BLaER1 (cell line): Measurements from ENCODE around the gene TTC23L.

Experiments
- H3K27ac ChIP-seq: shearing (Covaris generic); formaldehyde crosslinking; 2 replicates; pipeline ENCODE4 v1.8.1; 2022
- H3K27me3 ChIP-seq: shearing (Covaris generic); formaldehyde crosslinking; 2 replicates; pipeline ENCODE4 v1.8.1; 2022
- H3K36me3 ChIP-seq: shearing (Covaris generic); formaldehyde crosslinking; 2 replicates; pipeline ENCODE4 v1.8.1; 2022
- H3K4me1 ChIP-seq: shearing (Covaris generic); formaldehyde crosslinking; 2 replicates; pipeline ENCODE4 v1.8.1; 2022
- H3K4me2 ChIP-seq: shearing (Covaris generic); formaldehyde crosslinking; 2 replicates; pipeline ENCODE4 v1.8.1; 2022
- H3K4me3 ChIP-seq: shearing (Covaris generic); formaldehyde crosslinking; 2 replicates; pipeline ENCODE4 v1.8.1; 2022
- H3K9ac ChIP-seq: shearing (Covaris generic); formaldehyde crosslinking; 2 replicates; pipeline ENCODE4 v1.8.1; 2022
- H3K9me3 ChIP-seq: shearing (Covaris generic); formaldehyde crosslinking; 2 replicates; pipeline ENCODE4 v1.8.1; 2022
- H4K20me1 ChIP-seq: shearing (Covaris generic); formaldehyde crosslinking; 2 replicates; pipeline ENCODE4 v1.8.1; 2022
- Cebpa-rat ChIP-seq: shearing (Covaris generic); IDR thresholded peaks from 2 replicates; pipeline ENCODE4 v1.8.1; 2022

Gene TTC23L

DNA sequence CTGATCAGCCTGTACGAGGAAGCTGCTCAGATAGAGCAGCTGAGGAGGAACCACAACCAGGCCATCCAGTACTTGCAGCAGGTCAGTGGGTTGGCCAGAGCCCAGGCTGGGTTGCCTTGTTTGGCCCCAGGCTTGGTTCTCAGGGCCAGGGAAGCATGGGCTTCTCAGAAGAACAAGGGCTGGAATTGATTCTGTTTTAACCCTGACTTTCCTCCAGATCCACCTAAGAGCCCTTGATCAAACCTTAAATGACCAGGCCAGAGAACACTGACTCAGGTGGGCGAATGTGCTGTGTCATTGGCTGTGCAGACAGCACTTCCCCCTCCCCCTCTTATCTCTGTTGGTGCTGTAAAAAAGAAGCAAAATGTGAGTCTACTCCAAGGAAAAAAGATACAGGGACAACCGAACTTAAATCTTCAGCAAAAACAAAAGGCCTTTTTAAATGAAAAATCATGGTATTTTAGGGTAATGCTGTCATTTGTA is 28.1 kb downstream of the TTC23L start:
- H3K27me3 ChIP-seq = no peaks in the 10 kb centered on the region
- peaks cover 20% of the 10 kb centered on the region for H3K4me1 ChIP-seq
- no peak overlapping the region for H3K4me2 ChIP-seq
- H3K27ac ChIP-seq = no peak overlapping the region
- no peaks in the 10 kb centered on the region for H3K36me3 ChIP-seq
- no peak for TF ChIP-seq Cebpa-rat
- no peak overlapping the region for H3K4me3 ChIP-seq
- H3K9me3 ChIP-seq = no peaks in the 10 kb centered on the region
- no peak overlapping the region for H3K9ac ChIP-seq
- no peaks in the 10 kb centered on the region for H4K20me1 ChIP-seq

DNA sequence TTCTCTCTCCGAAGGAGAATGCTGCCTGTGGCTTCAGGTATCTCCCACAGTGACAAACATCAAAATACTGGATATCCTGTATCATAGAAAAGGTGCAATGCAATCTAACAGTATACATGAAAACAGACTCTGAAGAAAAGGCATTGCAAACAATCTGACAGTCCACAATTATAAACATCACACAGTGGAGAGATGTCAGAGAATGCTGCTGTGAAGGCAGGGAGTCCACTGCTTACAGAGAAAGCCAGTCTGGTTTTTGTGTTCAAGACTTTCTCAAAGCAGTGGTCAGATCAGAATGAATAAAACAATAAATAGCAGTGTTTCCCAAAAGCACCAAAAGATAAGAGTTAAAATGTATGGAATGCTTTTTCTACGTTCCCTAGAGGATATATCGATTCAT is 28.7 kb downstream of the TTC23L start:
- Histone ChIP-seq H3K9ac (no peak overlapping the region), H4K20me1 (no peaks in the 10 kb centered on the region), H3K9me3 (no peaks in the 10 kb centered on the region), H3K4me2 (no peak overlapping the region), H3K36me3 (no peaks in the 10 kb centered on the region), H3K4me1 (peaks cover 18% of the 10 kb centered on the region), H3K27me3 (no peaks in the 10 kb centered on the region), H3K27ac (no peak overlapping the region), H3K4me3 (no peak overlapping the region)
- TF ChIP-seq Cebpa-rat = no peak

DNA sequence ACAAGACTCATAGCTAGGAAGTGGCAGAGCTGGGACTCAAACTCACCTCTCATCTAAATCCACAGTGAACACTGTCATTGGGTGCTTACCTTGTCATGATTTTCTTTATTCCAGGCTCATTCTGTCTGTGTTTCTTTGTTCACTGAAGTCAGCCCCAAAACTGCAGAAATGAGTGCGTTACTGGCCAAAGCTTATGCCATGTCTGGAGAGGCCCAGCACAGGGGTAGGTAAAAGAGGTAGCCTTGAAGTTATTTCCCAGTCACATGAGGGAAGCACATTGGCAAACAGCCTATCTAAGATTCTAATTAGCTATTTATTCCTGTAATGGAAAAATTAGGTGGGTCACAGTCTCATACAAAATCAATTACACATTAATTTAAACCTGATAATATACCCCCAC is 29.8 kb downstream of the TTC23L start:
- no peaks in the 10 kb centered on the region for H3K9me3 ChIP-seq

DNA sequence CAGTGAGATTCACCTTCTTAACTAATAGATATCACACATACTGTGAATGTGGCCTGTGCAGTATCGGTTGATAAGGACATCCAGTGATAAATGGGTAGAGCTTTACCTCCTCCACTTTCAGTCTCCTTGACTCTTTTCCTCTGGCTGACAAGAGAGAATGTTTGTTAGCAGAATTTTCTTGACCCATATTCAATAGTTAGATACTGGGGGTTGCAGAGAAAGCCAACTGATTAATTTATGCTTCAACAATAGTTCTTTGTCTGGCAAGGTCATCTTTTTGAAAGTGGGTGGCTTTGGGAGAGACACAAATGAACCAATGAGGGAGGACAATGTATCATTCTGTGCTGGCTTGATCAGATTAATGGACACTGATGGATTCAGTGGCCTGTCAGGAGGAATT is 30.3 kb downstream of the TTC23L start:
- TF ChIP-seq Cebpa-rat = no peak
- Histone ChIP-seq H3K4me1 (peaks cover 3% of the 10 kb centered on the region; the same call in 1 of the 2 replicates), H3K4me3 (no peak overlapping the region), H3K27ac (no peak overlapping the region), H3K36me3 (no peaks in the 10 kb centered on the region), H3K4me2 (no peak overlapping the region), H3K9me3 (no peaks in the 10 kb centered on the region), H4K20me1 (no peaks in the 10 kb centered on the region), H3K9ac (no peak overlapping the region), H3K27me3 (no peaks in the 10 kb centered on the region)

More for the DNA sequence above, 29.8 kb downstream of the TTC23L start:
- Histone ChIP-seq H3K36me3 (no peaks in the 10 kb centered on the region), H3K4me3 (no peak overlapping the region), H4K20me1 (no peaks in the 10 kb centered on the region), H3K27me3 (no peaks in the 10 kb centered on the region), H3K9ac (no peak overlapping the region), H3K4me2 (no peak overlapping the region), H3K27ac (no peak overlapping the region), H3K4me1 (peaks cover 7% of the 10 kb centered on the region)
- TF ChIP-seq Cebpa-rat = no peak

DNA sequence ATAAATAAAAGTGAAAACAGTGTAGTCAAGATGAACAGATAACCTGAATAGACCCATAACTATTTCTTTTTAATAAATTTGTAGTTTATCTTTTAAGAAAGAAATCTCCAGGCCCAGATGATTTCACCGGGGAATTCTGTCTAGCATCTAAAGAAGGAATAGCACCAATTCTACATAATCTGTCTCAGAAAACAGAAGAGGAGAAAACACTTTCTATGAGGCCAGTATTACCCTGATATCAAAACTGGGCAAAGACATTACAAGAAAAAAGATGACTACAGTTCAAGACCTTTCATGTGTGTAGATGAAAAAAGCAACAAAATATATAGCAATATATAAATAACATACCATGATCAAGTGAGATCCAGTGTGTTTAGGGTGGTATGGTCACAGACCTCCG is 31.4 kb downstream of the TTC23L start:
- H3K4me2 ChIP-seq = no peak overlapping the region
- peaks cover 2% of the 10 kb centered on the region for H3K9me3 ChIP-seq
- no peaks in the 10 kb centered on the region for H3K27me3 ChIP-seq
- H3K9ac ChIP-seq = no peak overlapping the region
- no peaks in the 10 kb centered on the region for H3K36me3 ChIP-seq
- no peak for TF ChIP-seq Cebpa-rat
- no peaks in the 10 kb centered on the region for H3K4me1 ChIP-seq
- no peak overlapping the region for H3K4me3 ChIP-seq
- H3K27ac ChIP-seq = no peak overlapping the region
- no peaks in the 10 kb centered on the region for H4K20me1 ChIP-seq

DNA sequence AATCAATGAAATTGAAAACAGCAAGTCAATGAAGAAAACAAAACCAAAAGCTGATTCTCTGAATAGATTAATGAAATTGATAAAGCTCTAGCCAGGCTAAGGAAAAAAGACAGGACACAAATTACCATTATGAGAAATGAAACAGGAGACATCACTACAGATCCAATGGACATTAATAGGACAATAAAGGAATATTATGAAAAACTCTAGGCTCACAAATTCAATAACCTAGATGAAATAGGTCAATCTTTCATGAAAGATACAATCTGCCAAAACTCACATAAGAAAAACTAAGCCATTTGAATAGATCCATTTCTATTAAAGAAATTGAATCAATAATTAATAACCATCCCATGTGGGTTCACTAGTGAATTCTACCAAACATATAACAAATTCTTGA is 37.3 kb downstream of the TTC23L start:
- Histone ChIP-seq H3K4me2 (no peak overlapping the region), H3K36me3 (no peaks in the 10 kb centered on the region), H3K9me3 (peaks cover 4% of the 10 kb centered on the region), H3K4me1 (no peaks in the 10 kb centered on the region), H3K27ac (no peak overlapping the region), H3K4me3 (no peak overlapping the region), H4K20me1 (no peaks in the 10 kb centered on the region), H3K9ac (no peak overlapping the region), H3K27me3 (no peaks in the 10 kb centered on the region)
- no peak for TF ChIP-seq Cebpa-rat

DNA sequence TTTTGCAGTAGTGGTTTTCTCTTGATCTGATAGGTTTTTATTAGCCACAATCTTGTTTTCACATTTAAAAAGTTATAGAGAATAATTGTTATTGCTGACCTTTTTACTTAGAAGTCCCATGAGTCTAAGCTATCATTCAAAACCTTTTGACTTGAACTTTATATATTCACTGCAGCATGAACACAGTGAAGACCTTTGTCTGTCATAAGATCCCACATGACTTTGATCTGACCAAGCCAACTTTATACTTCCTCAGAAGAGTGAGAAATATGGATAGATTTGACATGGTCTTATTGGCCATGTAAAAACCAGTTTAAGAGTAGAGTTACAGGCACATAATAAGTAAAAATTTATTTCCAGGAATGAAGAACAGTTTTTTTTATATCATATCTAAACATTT is 42.3 kb downstream of the TTC23L start:
- Histone ChIP-seq H3K4me2 (no peak overlapping the region), H3K9me3 (no peaks in the 10 kb centered on the region), H3K9ac (no peak overlapping the region), H3K4me1 (no peaks in the 10 kb centered on the region), H3K4me3 (no peak overlapping the region), H4K20me1 (no peaks in the 10 kb centered on the region), H3K36me3 (no peaks in the 10 kb centered on the region), H3K27me3 (no peaks in the 10 kb centered on the region), H3K27ac (no peak overlapping the region)
- no peak for TF ChIP-seq Cebpa-rat

DNA sequence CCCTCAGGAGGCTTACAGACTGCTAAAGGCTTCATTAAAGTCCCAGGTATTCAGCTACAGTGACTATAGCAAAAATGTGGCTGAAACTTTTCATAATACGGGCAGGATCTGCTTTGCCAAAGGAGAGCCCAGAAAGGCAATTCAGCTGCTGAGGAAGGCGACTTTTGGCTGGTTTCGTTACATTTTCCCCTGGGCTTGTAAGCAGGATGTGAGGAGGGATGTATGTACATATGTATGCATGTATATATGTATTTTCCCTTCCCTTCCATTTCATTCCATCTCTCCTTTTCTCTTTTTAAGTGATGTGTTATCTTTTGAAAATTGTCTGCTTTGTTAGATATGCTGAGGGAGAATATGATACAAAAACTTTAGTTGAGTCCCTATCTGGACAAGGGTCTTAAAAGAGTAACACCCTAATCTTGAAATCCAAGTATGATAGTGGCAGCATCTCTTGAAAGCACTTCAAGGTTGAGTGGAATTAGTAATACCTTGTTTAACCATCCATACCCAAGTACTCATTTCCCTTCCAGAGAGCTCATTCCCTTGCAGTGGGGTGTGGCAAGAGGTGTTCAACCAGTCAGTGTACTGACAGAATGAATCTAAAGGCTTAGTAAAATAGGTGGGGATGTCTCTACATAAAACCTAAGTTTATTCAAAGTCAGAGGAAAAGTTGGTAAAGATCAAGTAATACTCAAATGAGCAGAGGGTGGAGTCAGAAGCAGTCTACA is 47.6 kb downstream of the TTC23L start:
- H3K36me3 ChIP-seq = no peaks in the 10 kb centered on the region
- H4K20me1 ChIP-seq = no peaks in the 10 kb centered on the region
- no peak overlapping the region for H3K4me3 ChIP-seq
- H3K9me3 ChIP-seq = no peaks in the 10 kb centered on the region
- no peaks in the 10 kb centered on the region for H3K4me1 ChIP-seq
- no peak for TF ChIP-seq Cebpa-rat
- H3K9ac ChIP-seq = no peak overlapping the region
- H3K4me2 ChIP-seq = no peak overlapping the region
- no peak overlapping the region for H3K27ac ChIP-seq
- H3K27me3 ChIP-seq = no peaks in the 10 kb centered on the region

DNA sequence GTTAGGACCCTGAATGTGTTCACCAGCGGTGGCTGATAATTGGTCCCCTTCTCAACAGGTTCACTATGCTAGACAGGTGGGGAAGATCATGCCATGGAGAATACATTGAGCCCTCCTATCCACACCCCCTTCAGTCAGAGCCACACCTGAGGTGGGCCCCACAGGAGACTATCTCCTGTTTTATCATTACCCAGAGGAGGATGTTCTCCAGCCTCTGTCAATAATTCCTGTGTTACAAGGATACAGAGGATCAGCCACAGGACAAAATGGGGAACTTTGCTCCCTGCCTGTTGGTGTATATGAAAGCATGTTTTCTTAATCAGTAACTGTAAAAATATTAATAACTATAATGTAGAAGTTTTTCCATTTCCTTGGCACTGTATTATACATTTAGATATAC is 50.4 kb downstream of the TTC23L start:
- H3K4me1 ChIP-seq = no peaks in the 10 kb centered on the region
- no peak overlapping the region for H3K9ac ChIP-seq
- no peak overlapping the region for H3K4me3 ChIP-seq
- no peak for TF ChIP-seq Cebpa-rat
- no peaks in the 10 kb centered on the region for H3K27me3 ChIP-seq
- no peaks in the 10 kb centered on the region for H4K20me1 ChIP-seq
- H3K9me3 ChIP-seq = no peaks in the 10 kb centered on the region
- no peak overlapping the region for H3K4me2 ChIP-seq
- no peaks in the 10 kb centered on the region for H3K36me3 ChIP-seq
- no peak overlapping the region for H3K27ac ChIP-seq

DNA sequence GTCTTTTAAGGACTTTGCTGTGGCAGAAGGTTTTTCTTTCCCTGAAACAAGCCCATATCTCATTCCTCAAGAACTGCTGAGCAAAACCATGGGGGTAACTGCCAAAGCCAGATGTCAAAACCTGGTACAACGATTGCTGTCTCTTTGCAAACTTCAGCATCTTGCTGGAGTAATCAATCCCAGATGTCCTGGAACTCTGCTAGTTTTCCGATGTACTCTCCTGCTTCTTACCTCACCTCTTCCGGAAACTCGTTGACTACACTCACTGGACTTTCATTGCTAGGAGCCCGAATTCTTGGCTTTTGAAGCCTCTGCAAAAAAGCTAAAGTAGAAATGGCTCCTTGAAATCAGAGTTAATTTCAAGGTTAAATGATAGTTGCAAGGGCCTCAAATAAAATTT is 53.0 kb downstream of the TTC23L start:
- Histone ChIP-seq H3K36me3 (no peaks in the 10 kb centered on the region), H3K4me2 (no peak overlapping the region), H3K4me3 (no peak overlapping the region), H3K27ac (no peak overlapping the region), H3K4me1 (no peaks in the 10 kb centered on the region), H4K20me1 (no peaks in the 10 kb centered on the region), H3K27me3 (no peaks in the 10 kb centered on the region), H3K9ac (no peak overlapping the region), H3K9me3 (no peaks in the 10 kb centered on the region)
- no peak for TF ChIP-seq Cebpa-rat

DNA sequence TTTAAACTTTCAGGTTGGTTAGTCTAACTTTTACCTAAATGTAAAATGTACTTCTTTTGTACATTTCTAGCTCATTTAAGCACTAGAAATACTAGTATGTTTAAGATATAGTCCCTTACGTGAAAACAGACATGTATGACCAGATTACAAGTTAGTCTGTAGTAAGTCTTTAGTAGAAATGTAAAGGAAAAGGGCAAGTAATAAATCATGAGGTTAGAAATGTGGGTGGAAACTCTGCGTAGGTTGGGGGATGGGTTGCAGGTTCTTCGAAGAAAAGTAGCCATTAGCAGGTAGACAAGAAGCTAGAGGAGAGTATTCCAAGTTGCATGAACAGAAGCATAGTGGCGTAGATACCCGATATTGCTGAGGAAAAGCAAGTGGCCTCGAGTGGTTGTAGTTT is 53.5 kb downstream of the TTC23L start:
- no peak overlapping the region for H3K4me3 ChIP-seq
- no peaks in the 10 kb centered on the region for H4K20me1 ChIP-seq
- H3K4me2 ChIP-seq = no peak overlapping the region
- no peak for TF ChIP-seq Cebpa-rat
- H3K9ac ChIP-seq = no peak overlapping the region
- no peaks in the 10 kb centered on the region for H3K4me1 ChIP-seq
- no peaks in the 10 kb centered on the region for H3K9me3 ChIP-seq
- H3K27ac ChIP-seq = no peak overlapping the region
- H3K36me3 ChIP-seq = no peaks in the 10 kb centered on the region
- H3K27me3 ChIP-seq = no peaks in the 10 kb centered on the region
